Right renal pelvis (tissue), 4 donors: ENCODE data around the gene NDUFA3. TPM values are rescaled to one million over a fixed set of nuclear protein-coding genes. Genes with fewer than 3 reads are reported as not detected.
"Not testable (repeated sequence)": the region's sequence is repeated elsewhere in the genome, so short reads cannot be mapped to it uniquely, and the experiment has no call there.

Experiments used
- DNase-seq, 4 donors: peaks; one replicate each; pipeline ENCODE4 v3.0.0-alpha.2; 2013; ENCODE audit warnings: low read depth in 4 of 4, low spot score in 3 of 4, missing footprints in 1 of 4
- polyA plus RNA-seq, 4 donors: library from polyadenylated mRNA; unstranded; fragments of 120-200 nt; gene quantifications; one replicate each; pipeline ENCODE4 v1.2.1, GENCODE V29; 2013; ENCODE audit not compliant: insufficient read length in 4 of 4

Gene NDUFA3
- 100 to 1,000 TPM; 103 to 139 (median 114) TPM for polyA plus RNA-seq

- peak; percentile 95 to 99 (median 98) for DNase-seq
Measured at GRCh38 chr19:54102421-54103169, at the start of gene NDUFA3. Gene NDUFA3 (plus strand): TSS chr19:54102855. CDS start chr19:54102879, 24 bp downstream.

- DNase-seq = no peak
Measured at GRCh38 chr19:54062643-54063042, 40.0 kb upstream of the NDUFA3 start.

GRCh38 chr19:54063350-54064116 is 39.1 kb upstream of the NDUFA3 start, which contains the start of gene VSTM1:
Gene VSTM1 (minus strand): TSS chr19:54063897. CDS start chr19:54063777, 120 bp downstream.
- DNase-seq = no peak

GRCh38 chr19:54069470-54069869 is 33.2 kb upstream of the NDUFA3 start:
- no peak for DNase-seq

GRCh38 chr19:54073829-54074228 is 28.8 kb upstream of the NDUFA3 start:
- DNase-seq = no peak

GRCh38 chr19:54074851-54075250 is 27.8 kb upstream of the NDUFA3 start:
- DNase-seq = no peak

GRCh38 chr19:54077334-54077733 is 25.3 kb upstream of the NDUFA3 start:
- DNase-seq = no peak

GRCh38 chr19:54081032-54081431 is 21.6 kb upstream of the NDUFA3 start, which contains the start of gene TARM1:
Gene TARM1 (minus strand): TSS chr19:54081365. CDS start chr19:54081340, 25 bp downstream.
- no peak for DNase-seq

- no peak for DNase-seq
Measured at GRCh38 chr19:54084410-54084809, 18.2 kb upstream of the NDUFA3 start.

GRCh38 chr19:54094426-54095000 is 8.1 kb upstream of the NDUFA3 start:
- DNase-seq = no peak

GRCh38 chr19:54095136-54095858 is 7.4 kb upstream of the NDUFA3 start:
- no peak for DNase-seq

GRCh38 chr19:54095859-54096616 is 6.6 kb upstream of the NDUFA3 start:
- DNase-seq = not testable (repeated sequence)

- no peak for DNase-seq
Measured at GRCh38 chr19:54096617-54097106, 6.0 kb upstream of the NDUFA3 start.

GRCh38 chr19:54099190-54099902 is 3.3 kb upstream of the NDUFA3 start:
- no peak for DNase-seq

GRCh38 chr19:54099903-54100255 is 2.8 kb upstream of the NDUFA3 start:
- not testable (repeated sequence) for DNase-seq

GRCh38 chr19:54100561-54100960 is 2.1 kb upstream of the NDUFA3 start, which contains the start of gene OSCAR:
Gene OSCAR (minus strand): TSS chr19:54100803. CDS start chr19:54100792, 11 bp downstream.
- DNase-seq = no peak

GRCh38 chr19:54104998-54105715 is 2.5 kb downstream of the NDUFA3 start:
- DNase-seq = no peak

GRCh38 chr19:54105796-54106195 is 3.1 kb downstream of the NDUFA3 start:
- DNase-seq = no peak
